ENCODE data around the gene SLC15A1.

Gene SLC15A1, protein sequence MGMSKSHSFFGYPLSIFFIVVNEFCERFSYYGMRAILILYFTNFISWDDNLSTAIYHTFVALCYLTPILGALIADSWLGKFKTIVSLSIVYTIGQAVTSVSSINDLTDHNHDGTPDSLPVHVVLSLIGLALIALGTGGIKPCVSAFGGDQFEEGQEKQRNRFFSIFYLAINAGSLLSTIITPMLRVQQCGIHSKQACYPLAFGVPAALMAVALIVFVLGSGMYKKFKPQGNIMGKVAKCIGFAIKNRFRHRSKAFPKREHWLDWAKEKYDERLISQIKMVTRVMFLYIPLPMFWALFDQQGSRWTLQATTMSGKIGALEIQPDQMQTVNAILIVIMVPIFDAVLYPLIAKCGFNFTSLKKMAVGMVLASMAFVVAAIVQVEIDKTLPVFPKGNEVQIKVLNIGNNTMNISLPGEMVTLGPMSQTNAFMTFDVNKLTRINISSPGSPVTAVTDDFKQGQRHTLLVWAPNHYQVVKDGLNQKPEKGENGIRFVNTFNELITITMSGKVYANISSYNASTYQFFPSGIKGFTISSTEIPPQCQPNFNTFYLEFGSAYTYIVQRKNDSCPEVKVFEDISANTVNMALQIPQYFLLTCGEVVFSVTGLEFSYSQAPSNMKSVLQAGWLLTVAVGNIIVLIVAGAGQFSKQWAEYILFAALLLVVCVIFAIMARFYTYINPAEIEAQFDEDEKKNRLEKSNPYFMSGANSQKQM

DNA sequence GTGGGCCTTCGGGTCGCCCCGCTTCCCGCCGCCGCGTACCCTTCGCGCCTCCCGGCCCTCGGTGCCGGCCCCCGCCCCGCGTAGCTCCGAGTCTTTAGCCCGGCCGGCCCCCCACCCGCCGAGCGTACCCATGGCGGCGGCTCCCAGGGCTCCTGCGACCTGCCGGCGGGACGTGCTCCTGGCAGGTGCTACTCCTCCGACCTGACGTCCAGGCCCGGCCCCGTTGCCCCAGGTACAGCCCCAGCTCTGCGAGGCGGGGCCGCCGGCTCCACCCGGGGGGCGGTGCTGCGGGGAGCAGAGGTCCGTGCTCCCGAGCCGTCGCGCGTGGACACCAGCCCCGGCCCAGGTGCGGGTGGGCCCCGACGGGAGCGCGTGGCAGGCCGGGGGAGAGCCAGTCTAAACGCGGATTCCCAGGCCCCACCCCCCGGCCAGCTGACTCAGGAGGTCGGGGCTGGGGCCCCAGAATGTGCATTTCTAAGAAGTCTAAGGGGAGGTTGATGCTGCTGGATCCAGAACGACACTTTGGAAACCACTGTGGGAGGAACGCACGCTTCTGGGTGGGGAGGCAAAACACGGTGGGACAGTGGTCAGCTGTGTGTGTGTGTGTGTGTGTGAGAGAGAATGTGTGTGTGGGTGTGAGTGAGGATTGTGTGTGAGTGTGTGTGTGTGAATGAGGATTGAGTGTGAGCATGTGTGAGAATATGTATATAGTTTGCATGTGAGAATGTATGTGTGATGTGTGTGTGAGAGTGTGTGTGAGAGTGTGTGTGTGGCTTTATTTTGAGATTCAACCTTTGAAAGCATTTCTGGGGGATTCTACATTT is at the start of gene SLC15A1:
Gene SLC15A1, minus strand, starts transcription at position 206 of the 824 bp plus-strand sequence. Its CDS starts 74 bp downstream, at position 132.
- peak; percentile 21 for DNase-seq (ENCODE audit: low read depth, low spot score)

GRCh38 chr13:98801626-98802418 is 49.4 kb upstream of the SLC15A1 start:
- DNase-seq (ENCODE audit: low read depth, low spot score), result no peak

DNA sequence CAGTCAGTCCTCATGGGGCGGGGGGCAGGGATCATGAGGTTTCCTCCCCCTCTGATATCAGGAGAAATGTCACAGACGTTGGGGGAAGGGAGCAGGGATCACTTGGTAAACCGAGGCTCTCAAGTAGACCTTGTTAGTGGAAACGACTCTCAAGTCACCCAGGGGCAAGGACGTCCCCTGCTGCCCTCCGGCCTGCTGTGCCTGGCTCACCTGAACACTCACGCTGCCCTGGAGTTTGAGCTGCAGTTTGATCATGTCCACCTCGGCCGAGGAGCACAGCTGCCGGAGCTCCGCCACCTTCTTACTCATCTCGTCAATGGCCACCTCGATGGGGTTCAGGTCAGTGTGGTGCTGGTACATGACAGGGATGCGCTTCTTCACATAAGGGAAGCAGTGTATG is 47.6 kb upstream of the SLC15A1 start:
- DNase-seq (ENCODE audit: low read depth, low spot score), result no peak

- no peak for DNase-seq (ENCODE audit: low read depth, low spot score)
Measured at GRCh38 chr13:98798849-98799645, 46.6 kb upstream of the SLC15A1 start.

DNA sequence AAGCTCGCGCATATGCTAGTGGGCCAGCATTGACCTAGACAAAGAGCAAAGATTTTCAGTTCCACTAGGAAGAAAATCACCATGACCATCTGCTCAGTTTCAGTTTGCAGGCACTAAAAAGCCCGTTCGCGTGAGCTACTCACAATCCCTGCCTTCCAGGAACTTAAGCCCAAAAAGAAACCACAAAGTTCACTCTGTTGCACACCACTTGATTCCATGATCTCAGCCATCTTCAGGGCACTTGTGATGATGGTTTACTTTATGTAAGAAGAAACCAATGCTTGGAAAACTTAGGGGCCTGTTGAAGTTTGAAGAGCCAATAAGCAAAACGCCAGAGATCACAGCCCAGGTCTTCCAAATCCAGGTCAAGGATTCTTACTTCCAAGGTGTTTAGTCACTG is 45.0 kb upstream of the SLC15A1 start:
- no peak for DNase-seq (ENCODE audit: low read depth, low spot score)

DNA sequence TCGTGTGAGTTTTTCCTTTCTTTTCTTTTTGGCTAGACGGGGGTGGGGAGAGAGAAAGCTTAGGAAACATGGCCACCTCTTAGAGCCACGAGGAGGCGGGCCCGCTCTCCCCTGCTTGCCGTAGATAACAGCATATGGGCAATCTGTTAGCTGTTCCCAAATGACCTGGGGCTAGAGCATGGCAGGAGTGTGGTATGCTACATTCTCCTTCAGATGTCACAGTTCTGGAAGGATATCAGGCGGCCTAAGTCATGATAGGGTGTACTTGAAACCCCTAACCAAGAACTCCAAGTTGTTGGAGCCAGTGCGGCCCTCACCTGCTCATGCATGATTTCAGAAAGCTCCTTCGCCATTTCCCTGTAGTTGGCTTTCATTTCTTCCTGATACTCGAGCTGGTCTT is 44.3 kb upstream of the SLC15A1 start:
- DNase-seq (ENCODE audit: low read depth, low spot score), result no peak

- DNase-seq (ENCODE audit: low read depth, low spot score), result no peak
Measured at GRCh38 chr13:98796191-98796590, 43.7 kb upstream of the SLC15A1 start.

- no peak for DNase-seq (ENCODE audit: low read depth, low spot score)
Measured at GRCh38 chr13:98795220-98795619, 42.7 kb upstream of the SLC15A1 start.

DNA sequence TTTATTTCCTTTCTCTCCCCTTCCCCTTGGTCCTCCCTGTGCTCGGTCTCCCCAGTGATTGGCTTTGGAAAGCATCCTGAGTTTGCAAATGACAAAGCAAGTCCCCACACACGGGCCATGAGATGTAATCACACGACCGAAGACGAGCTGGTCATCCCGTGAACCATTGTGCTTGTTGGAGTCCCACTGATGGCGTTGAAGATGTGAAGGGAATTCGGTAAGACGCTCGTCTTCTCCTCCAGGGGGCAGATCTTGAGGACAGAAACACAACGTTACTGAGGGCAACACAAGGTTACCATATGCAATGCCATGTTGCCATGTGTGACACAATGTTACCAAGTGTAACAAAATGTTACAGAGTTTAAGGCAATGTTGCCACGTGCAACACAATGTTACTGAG is 42.0 kb upstream of the SLC15A1 start:
- no peak for DNase-seq (ENCODE audit: low read depth, low spot score)

GRCh38 chr13:98792785-98793495 is 40.5 kb upstream of the SLC15A1 start:
- DNase-seq (ENCODE audit: low read depth, low spot score), result no peak

DNA sequence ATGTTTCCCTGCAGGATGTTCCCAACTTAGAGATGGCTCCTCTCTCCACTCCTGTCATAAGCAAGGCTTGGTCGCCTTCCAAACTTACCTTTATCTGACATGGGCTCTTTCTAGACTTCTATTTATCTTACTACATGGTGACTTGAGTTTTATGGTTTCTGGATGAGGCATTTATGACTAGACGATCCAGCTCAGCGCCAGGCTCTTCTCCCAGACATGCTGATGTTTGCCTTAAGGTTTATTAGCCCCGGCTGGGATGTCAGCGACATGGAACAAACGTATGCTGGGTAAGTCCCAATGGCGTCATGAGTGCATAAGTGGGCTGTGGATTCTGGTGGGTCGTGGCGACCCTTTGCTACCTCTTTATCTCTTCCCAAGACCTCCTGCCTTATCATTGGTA is 39.8 kb upstream of the SLC15A1 start:
- DNase-seq (ENCODE audit: low read depth, low spot score), result no peak

- no peak for DNase-seq (ENCODE audit: low read depth, low spot score)
Measured at GRCh38 chr13:98791611-98792010, 39.1 kb upstream of the SLC15A1 start.

- DNase-seq (ENCODE audit: low read depth, low spot score), result no peak
Measured at GRCh38 chr13:98787996-98788395, 35.5 kb upstream of the SLC15A1 start.

- DNase-seq (ENCODE audit: low read depth, low spot score), result no peak
Measured at GRCh38 chr13:98787173-98787572, 34.7 kb upstream of the SLC15A1 start.

DNA sequence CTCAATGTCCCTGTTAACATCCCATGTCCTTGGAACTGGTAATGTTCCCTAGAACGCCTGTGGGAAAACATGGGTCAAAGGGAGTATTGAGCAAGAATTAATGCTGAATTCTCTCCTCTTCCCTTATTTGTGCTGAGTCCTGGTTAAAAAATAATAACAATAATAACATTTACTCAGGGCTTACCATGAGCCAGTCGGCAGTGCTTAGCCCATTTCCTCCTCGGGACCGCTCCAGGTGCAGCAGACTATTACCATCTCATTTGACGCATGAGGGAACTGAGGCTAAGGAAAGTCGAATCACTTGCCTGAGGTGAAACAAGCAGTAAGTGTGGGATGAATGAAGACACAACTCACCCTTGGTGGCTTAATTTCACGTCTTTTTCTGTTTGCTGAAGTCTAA is 33.6 kb upstream of the SLC15A1 start:
- DNase-seq (ENCODE audit: low read depth, low spot score), result no peak

- no peak for DNase-seq (ENCODE audit: low read depth, low spot score)
Measured at GRCh38 chr13:98785405-98785804, 32.9 kb upstream of the SLC15A1 start.

GRCh38 chr13:98784666-98785065 is 32.2 kb upstream of the SLC15A1 start:
- no peak for DNase-seq (ENCODE audit: low read depth, low spot score)

DNA sequence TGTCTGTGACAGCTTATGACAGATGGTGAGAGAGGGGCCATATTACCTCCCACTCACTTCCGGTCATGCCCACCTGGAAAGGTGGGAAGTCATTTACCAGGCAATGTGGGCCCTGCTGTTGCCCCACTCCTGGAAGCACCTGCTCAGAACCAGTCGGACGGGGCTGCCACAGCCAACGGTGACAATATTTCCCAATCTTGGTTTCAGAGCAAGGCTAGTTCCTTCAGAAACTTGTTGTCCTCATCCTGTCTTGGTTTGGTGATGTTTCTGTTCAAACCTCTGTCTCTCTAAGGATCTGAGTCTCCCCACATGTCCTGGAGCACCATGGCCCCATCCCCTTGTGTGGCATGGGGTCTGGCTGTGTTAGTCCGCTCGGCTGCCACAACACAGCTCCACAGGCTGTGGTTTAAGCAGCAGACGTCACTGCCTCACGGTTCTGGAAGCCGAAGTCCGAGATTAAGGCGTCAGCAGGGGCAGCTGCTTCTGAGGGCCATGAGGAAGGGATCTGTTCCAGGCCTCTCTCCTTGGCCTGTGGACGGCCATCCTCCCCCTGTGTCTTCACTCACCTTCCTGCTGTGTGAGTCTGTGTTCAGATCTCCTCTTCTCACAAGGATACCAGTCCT is 31.5 kb upstream of the SLC15A1 start:
- no peak for DNase-seq (ENCODE audit: low read depth, low spot score)

- DNase-seq (ENCODE audit: low read depth, low spot score), result no peak
Measured at GRCh38 chr13:98782654-98783053, 30.2 kb upstream of the SLC15A1 start.
